ENCODE data around the gene SPTLC3. TPM values are rescaled to one million over a fixed set of nuclear protein-coding genes. Genes with fewer than 3 reads are reported as not detected.

The SPTLC3 gene
- total RNA-seq, 2 experiments from 2014 or later = 1.1 to 1.3 TPM

GRCh38 chr20:13121840-13122515 is 113.2 kb downstream of the SPTLC3 start:
- H3K36me3 Mint-ChIP-seq (ENCODE audit: low read depth) = no peaks in the 10 kb centered on the region
- CTCF ChIA-PET = interaction anchor here (0.6 to 4.9 kb wide), 7 partner anchors 10 to 425 kb away, joined by 3 to 44 read pairs (median 5); no protein-coding TSS in a partner anchor
- no peak overlapping the region for H3K27ac Mint-ChIP-seq
- ATAC-seq = no peak
- no peaks in the 10 kb centered on the region for H3K27me3 Mint-ChIP-seq
- H3K4me1 Mint-ChIP-seq = no peaks in the 10 kb centered on the region
- no peaks in the 10 kb centered on the region for H3K9me3 Mint-ChIP-seq (ENCODE audit: low read depth)
- no peak for DNase-seq
- POLR2A ChIA-PET = no interaction called here
- intact Hi-C loops (cut with DNase I, micrococcal nuclease) = loop anchor here in 1 of 2 experiments (5.0 kb wide), 1 partner anchor 650 kb away; no protein-coding TSS in a partner anchor
- H3K4me3 Mint-ChIP-seq = no peak overlapping the region

GRCh38 chr20:13125486-13125885 is 116.7 kb downstream of the SPTLC3 start:
- ChIA-PET POLR2A (no interaction called here), CTCF (interaction anchor here (1.7 kb wide), 1 partner anchor 9 kb away, joined by 11 read pairs; no protein-coding TSS in a partner anchor)
- no peaks in the 10 kb centered on the region for H3K27me3 Mint-ChIP-seq
- intact Hi-C loops (cut with DNase I, micrococcal nuclease) = no loop called here
- no peak overlapping the region for H3K27ac Mint-ChIP-seq
- ATAC-seq (no peak), DNase-seq (no peak)
- no peak overlapping the region for H3K4me3 Mint-ChIP-seq
- H3K9me3 Mint-ChIP-seq (ENCODE audit: low read depth) = no peaks in the 10 kb centered on the region
- H3K36me3 Mint-ChIP-seq (ENCODE audit: low read depth) = peaks cover 3% of the 10 kb centered on the region
- no peaks in the 10 kb centered on the region for H3K4me1 Mint-ChIP-seq

GRCh38 chr20:13128173-13128572 is 119.4 kb downstream of the SPTLC3 start:
- Mint-ChIP-seq H3K4me3 (no peak overlapping the region), H3K9me3 (ENCODE audit: low read depth) (no peaks in the 10 kb centered on the region), H3K27ac (no peak overlapping the region), H3K36me3 (ENCODE audit: low read depth) (peaks cover 3% of the 10 kb centered on the region), H3K27me3 (no peaks in the 10 kb centered on the region), H3K4me1 (no peaks in the 10 kb centered on the region)
- ChIA-PET CTCF (no interaction called here), POLR2A (no interaction called here)
- ATAC-seq (no peak), DNase-seq (no peak)
- intact Hi-C loops (cut with DNase I, micrococcal nuclease) = no loop called here

- H3K9me3 Mint-ChIP-seq (ENCODE audit: low read depth) = no peaks in the 10 kb centered on the region
- no peak for ATAC-seq
- H3K4me1 Mint-ChIP-seq = no peaks in the 10 kb centered on the region
Observed at GRCh38 chr20:13130061-13130706, 121.4 kb downstream of the SPTLC3 start.

GRCh38 chr20:13130707-13131103 is 121.9 kb downstream of the SPTLC3 start:
- POLR2A ChIA-PET = no interaction called here
- H3K4me3 Mint-ChIP-seq = no peak overlapping the region
- no peaks in the 10 kb centered on the region for H3K4me1 Mint-ChIP-seq
- peaks cover 3% of the 10 kb centered on the region for H3K36me3 Mint-ChIP-seq (ENCODE audit: low read depth)
- intact Hi-C loops (cut with DNase I, micrococcal nuclease) = no loop called here
- H3K27ac Mint-ChIP-seq = no peak overlapping the region
- no peak for DNase-seq
- no peaks in the 10 kb centered on the region for H3K27me3 Mint-ChIP-seq
- CTCF ChIA-PET = no interaction called here
- H3K9me3 Mint-ChIP-seq (ENCODE audit: low read depth) = no peaks in the 10 kb centered on the region
- ATAC-seq = no peak

More at GRCh38 chr20:13130061-13130706, 121.4 kb downstream of the SPTLC3 start:
- ChIA-PET POLR2A (no interaction called here), CTCF (interaction anchor here (1.0 to 1.4 kb wide), 2 partner anchors 131 to 173 kb away, joined by 3 read pairs; no protein-coding TSS in a partner anchor)
- no peak for DNase-seq
- H3K27me3 Mint-ChIP-seq = no peaks in the 10 kb centered on the region
- H3K36me3 Mint-ChIP-seq (ENCODE audit: low read depth) = peaks cover 3% of the 10 kb centered on the region
- H3K4me3 Mint-ChIP-seq = no peak overlapping the region
- no peak overlapping the region for H3K27ac Mint-ChIP-seq
- intact Hi-C loops (cut with DNase I, micrococcal nuclease) = no loop called here

GRCh38 chr20:13131688-13132087 is 122.9 kb downstream of the SPTLC3 start:
- H3K4me3 Mint-ChIP-seq = no peak overlapping the region
- H3K4me1 Mint-ChIP-seq = no peaks in the 10 kb centered on the region
- H3K9me3 Mint-ChIP-seq (ENCODE audit: low read depth) = no peaks in the 10 kb centered on the region
- peaks cover 3% of the 10 kb centered on the region for H3K36me3 Mint-ChIP-seq (ENCODE audit: low read depth)
- intact Hi-C loops (cut with DNase I, micrococcal nuclease) = no loop called here
- ChIA-PET CTCF (interaction anchor here (0.7 to 1.7 kb wide), 3 partner anchors 11 to 130 kb away, joined by 3 to 4 read pairs (median 4); no protein-coding TSS in a partner anchor), POLR2A (no interaction called here)
- no peak for DNase-seq
- no peaks in the 10 kb centered on the region for H3K27me3 Mint-ChIP-seq
- no peak for ATAC-seq
- no peak overlapping the region for H3K27ac Mint-ChIP-seq

- CTCF ChIA-PET = interaction anchor here (1.6 kb wide), 1 partner anchor 21 kb away, joined by 5 read pairs; no protein-coding TSS in a partner anchor
Observed at GRCh38 chr20:13139459-13140150, 130.8 kb downstream of the SPTLC3 start.

GRCh38 chr20:13140201-13140600 is 131.4 kb downstream of the SPTLC3 start:
- Mint-ChIP-seq H3K27ac (no peak overlapping the region), H3K4me1 (peaks cover 7% of the 10 kb centered on the region), H3K9me3 (ENCODE audit: low read depth) (no peaks in the 10 kb centered on the region), H3K27me3 (no peaks in the 10 kb centered on the region), H3K36me3 (ENCODE audit: low read depth) (no peaks in the 10 kb centered on the region), H3K4me3 (no peak overlapping the region)
- ATAC-seq (no peak), DNase-seq (no peak)
- POLR2A ChIA-PET = no interaction called here
- CTCF ChIA-PET = interaction anchor here (0.6 to 1.6 kb wide), 2 partner anchors 21 to 56 kb away, joined by 3 to 5 read pairs; no protein-coding TSS in a partner anchor
- intact Hi-C loops (cut with DNase I, micrococcal nuclease) = no loop called here

More at GRCh38 chr20:13139459-13140150, 130.8 kb downstream of the SPTLC3 start:
- ATAC-seq (no peak), DNase-seq (no peak)
- peaks cover 7% of the 10 kb centered on the region for H3K4me1 Mint-ChIP-seq
- no peaks in the 10 kb centered on the region for H3K36me3 Mint-ChIP-seq (ENCODE audit: low read depth)
- no peaks in the 10 kb centered on the region for H3K27me3 Mint-ChIP-seq
- H3K27ac Mint-ChIP-seq = no peak overlapping the region
- intact Hi-C loops (cut with DNase I, micrococcal nuclease) = loop anchor here in 1 of 2 experiments (5.0 kb wide), 1 partner anchor 123 kb away; no protein-coding TSS in a partner anchor
- no peaks in the 10 kb centered on the region for H3K9me3 Mint-ChIP-seq (ENCODE audit: low read depth)
- H3K4me3 Mint-ChIP-seq = no peak overlapping the region
- POLR2A ChIA-PET = no interaction called here

- intact Hi-C loops (cut with DNase I, micrococcal nuclease) = no loop called here
- Mint-ChIP-seq H3K27me3 (no peaks in the 10 kb centered on the region), H3K4me1 (peaks cover 7% of the 10 kb centered on the region), H3K4me3 (no peak overlapping the region), H3K36me3 (ENCODE audit: low read depth) (no peaks in the 10 kb centered on the region), H3K27ac (no peak overlapping the region), H3K9me3 (ENCODE audit: low read depth) (no peaks in the 10 kb centered on the region)
- no peak for ATAC-seq
- ChIA-PET POLR2A (no interaction called here), CTCF (interaction anchor here (1.6 kb wide), 1 partner anchor 22 kb away, joined by 5 read pairs; no protein-coding TSS in a partner anchor)
- DNase-seq = no peak
Observed at GRCh38 chr20:13140775-13141174, 132.0 kb downstream of the SPTLC3 start.

GRCh38 chr20:13141546-13141945 is 132.8 kb downstream of the SPTLC3 start:
- Mint-ChIP-seq H3K4me3 (no peak overlapping the region), H3K27me3 (no peaks in the 10 kb centered on the region), H3K36me3 (ENCODE audit: low read depth) (no peaks in the 10 kb centered on the region), H3K27ac (no peak overlapping the region), H3K4me1 (peaks cover 7% of the 10 kb centered on the region), H3K9me3 (ENCODE audit: low read depth) (no peaks in the 10 kb centered on the region)
- intact Hi-C loops (cut with DNase I, micrococcal nuclease) = no loop called here
- ATAC-seq (no peak), DNase-seq (no peak)
- CTCF ChIA-PET = interaction anchor here (1.0 kb wide), 1 partner anchor 9 kb away, joined by 3 read pairs; no protein-coding TSS in a partner anchor
- POLR2A ChIA-PET = no interaction called here

- ATAC-seq (no peak), DNase-seq (no peak)
- Mint-ChIP-seq H3K27ac (no peak overlapping the region), H3K4me1 (peaks cover 7% of the 10 kb centered on the region), H3K36me3 (ENCODE audit: low read depth) (no peaks in the 10 kb centered on the region), H3K9me3 (ENCODE audit: low read depth) (no peaks in the 10 kb centered on the region), H3K27me3 (no peaks in the 10 kb centered on the region), H3K4me3 (no peak overlapping the region)
- ChIA-PET CTCF (interaction anchor here (1.0 to 1.2 kb wide), 2 partner anchors 9 to 120 kb away, joined by 3 to 6 read pairs; no protein-coding TSS in a partner anchor), POLR2A (no interaction called here)
- intact Hi-C loops (cut with DNase I, micrococcal nuclease) = no loop called here
Observed at GRCh38 chr20:13142143-13142542, 133.4 kb downstream of the SPTLC3 start.

Data from activated CD4-positive, alpha-beta T cell treated with anti-CD3 and anti-CD28 coated beads for 36 hours (primary cell).